Skeletal muscle cell (primary cell): ENCODE results near the gene ERBB3.

Source experiments
- DNase-seq: peaks from one replicate; pipeline ENCODE4 v3.0.0-alpha.2; 2010; ENCODE audit warnings: low read depth
- H3K4me3 ChIP-seq: 2 replicates; pipeline ENCODE4 v1.5.1; 2011; ENCODE audit warnings: low read depth, mild to moderate bottlenecking, control low read depth, low read length, moderate library complexity

ERBB3 gene

DNA sequence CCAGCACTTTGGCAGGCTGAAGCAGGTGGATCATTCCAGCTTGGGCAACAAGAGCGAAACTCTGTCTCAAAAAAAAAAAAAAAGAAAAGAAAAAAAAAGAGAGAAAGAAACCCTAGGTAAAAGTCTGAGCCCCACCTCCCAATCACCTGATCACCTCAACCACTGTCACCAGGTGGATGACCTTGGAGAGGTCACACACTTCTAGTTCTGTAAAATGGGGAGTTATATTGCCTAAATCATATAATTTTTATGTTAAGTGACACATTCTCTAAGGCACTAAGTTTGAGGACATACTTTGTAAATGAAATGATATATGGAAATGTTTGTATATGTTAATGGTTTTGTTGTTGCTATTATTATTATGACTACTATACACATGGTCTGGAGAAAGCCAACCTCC is 1.5 kb upstream of the ERBB3 start:
- DNase-seq = no peak
- H3K4me3 ChIP-seq = no peak overlapping the region

DNA sequence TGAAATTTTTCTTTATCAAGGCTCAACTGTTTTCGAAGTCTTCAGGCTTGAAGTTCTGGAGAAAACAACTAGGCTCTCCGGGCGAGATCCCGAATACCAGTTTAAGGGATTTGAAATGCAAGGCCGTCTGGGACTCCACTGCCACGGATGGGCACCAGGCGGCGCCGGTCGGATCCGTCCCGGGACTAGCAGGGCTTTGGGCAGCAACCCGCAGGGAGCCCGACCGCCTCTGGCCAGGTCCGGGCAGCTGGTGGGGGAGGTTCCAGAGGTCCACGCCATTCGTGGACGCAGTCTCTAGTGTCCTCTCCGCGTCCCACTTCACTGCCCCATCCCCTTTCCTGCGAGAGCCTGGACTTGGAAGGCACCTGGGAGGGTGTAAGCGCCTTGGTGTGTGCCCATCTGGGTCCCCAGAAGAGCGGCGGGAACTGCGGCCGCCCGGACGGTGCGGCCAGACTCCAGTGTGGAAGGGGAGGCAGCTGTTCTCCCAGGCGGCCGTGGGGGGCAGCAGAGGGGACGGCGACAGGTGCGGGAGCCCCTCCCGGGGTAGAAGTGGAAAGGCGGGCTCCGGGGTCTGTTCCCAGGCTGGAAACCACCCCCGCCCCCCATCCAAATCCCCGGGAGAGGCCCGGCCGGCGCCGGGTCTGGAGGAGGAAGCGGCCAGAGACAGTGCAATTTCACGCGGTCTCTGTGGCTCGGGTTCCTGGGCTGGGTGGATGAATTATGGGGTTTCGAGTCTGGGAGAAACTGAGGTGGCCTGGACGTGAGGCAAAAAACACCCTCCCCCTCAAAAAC is 838 bp upstream of the ERBB3 start:
- peak overlapping the region; percentile 59 for H3K4me3 ChIP-seq
- peak; percentile 34 for DNase-seq

DNA sequence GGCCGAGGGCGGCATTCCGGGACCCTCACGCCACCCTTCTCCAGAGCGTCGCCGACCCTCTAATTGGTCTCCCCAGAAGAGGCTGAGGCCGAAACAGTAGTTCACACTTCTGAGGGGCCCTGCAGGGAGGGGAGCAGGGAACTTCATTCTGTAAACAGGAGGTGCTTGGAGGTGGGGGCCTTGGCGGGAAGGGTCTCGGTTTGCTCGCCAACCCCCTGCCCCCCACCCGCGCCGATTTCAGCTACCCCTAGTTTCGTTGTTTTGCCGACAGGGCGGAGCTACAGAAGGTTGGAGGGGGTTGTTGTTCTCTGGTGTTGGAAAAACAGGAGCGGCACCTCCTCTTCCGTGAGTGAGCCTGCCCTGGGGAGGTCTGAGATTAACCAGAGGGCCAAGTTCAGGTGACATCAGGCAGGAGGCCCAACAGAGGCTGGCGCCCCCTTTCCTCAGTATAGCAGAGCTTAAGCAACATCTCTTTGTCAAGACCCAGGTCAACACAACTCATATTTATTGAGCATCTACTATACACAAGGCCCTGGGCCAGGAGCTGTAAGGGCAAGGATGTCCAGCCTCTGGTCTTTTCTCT is 682 bp downstream of the ERBB3 start:
- DNase-seq = no peak
- peak overlapping the region; percentile 59 for H3K4me3 ChIP-seq

DNA sequence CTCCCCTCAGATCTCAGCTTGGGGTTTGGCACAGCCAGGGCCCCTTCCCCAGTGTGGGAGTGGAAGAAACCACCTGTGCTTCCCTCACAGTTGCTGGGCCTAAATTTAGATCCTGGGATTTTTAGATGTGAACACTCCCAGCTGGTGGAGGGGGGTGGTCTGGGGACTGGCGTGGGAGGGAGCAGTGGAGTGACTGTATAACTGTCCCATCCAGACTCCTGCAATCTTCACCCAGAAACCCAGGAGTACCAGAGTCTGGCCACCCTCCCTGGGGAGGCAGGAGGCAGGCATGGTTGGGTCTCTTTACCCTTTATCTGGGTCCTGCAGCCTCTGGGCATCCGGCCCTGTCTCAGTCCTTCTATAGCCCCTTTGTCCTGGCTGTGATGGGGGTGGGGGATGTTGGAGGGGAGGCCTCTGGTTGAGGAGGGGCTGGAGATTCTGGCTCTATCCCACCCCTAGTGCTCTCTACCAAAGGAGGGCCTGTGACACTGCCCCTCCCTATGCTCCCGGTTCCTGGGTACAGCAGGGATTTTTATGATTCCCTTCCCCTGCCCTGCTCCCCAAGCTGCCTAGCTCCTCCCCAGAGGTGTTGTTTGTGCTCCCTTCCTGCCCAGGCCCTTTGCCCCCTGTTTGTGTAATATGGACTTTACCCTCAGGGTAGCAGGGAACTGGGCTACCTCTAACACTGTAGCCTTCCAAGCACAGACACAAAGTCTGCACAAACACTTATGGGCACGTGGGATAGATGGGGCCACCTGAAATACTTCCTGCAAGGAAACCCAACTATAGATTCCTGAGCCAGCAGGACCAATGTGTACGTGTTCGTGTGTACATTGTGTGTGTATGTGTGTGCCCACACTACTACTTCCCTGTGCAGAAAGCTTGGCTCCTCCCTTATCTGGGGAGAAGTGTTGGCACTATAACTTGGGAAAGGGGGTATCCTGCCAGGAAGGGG is 1.7 kb downstream of the ERBB3 start:
- DNase-seq = no peak
- H3K4me3 ChIP-seq = peak overlapping the region; percentile 15

DNA sequence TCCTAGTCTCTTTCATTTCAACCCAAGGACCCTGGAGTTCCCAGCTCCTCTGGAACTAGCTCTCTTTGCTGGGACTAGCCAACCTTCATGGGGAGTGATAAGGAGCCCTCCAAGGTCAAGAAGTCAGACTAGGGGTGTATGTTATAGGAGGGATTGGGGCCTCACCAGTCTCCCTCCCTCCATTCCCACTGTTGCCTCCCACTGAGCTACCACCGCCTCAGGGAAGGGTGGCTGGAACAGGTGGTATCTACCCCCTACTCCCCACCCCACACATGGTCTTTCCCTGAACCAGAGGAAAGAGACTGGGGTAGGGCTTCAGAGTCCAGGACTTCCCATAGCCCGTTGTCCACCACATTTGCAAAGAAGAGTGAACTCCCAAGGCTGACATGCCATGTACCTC is 2.4 kb downstream of the ERBB3 start:
- H3K4me3 ChIP-seq = no peak overlapping the region
- DNase-seq = no peak

DNA sequence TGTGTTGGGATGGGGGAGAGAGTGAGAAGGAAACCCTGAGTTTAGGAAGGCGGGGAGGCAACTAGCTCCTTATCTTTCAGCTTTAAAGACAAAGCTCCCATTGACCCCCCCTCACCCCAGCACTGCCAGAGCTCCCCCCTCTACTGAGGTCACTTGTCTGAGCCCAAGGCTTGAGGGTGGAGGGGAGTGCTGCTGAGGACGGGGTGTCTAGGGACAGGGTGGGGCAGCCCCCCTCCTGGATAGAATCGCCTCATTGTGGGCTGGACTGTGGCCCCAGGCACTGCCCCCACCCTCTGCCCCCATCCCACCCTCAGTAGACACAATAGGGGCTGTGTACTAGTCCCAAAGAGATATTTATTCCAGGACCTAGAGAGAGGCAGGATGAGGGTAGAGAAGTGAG is 3.0 kb downstream of the ERBB3 start:
- no peak overlapping the region for H3K4me3 ChIP-seq
- DNase-seq = no peak

DNA sequence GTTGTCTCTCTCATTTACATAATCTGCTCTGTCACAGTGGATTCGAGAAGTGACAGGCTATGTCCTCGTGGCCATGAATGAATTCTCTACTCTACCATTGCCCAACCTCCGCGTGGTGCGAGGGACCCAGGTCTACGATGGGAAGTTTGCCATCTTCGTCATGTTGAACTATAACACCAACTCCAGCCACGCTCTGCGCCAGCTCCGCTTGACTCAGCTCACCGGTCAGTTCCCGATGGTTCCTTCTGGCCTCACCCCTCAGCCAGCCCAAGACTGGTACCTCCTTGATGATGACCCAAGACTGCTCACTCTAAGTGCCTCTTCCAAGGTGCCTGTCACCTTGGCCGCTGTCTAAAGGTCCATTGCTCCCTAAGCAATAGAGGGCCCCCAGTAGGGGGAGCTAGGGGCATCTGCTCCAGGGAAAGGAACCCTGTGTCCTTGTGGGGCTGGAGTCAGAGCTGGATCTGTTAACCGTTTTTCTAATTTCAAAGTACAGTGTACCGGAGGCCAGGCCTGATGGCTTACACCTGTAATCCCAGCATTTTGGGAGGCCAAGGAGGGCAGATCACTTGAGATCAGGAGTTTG is 5.1 kb downstream of the ERBB3 start:
- H3K4me3 ChIP-seq = no peak overlapping the region
- DNase-seq = no peak

DNA sequence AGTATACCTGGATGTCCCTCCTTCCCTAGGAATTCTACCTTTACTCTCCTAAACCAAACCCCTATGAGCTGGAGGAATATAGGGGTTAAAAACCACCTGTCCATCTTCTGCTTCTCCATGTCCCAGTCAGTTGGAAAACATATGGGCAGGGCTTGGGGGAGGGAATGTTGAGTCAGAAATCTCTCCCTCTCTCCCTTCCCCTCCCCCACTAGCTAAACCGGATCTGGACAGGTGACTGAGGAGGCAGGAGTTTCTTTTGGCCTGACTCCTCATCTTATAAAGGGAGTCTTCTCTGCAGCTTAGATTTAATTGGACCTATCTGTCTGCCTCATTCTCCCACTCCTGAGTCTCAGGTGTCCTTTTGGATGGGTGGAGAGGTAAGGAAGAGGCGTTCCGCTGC is 6.1 kb downstream of the ERBB3 start:
- H3K4me3 ChIP-seq = no peak overlapping the region
- no peak for DNase-seq

DNA sequence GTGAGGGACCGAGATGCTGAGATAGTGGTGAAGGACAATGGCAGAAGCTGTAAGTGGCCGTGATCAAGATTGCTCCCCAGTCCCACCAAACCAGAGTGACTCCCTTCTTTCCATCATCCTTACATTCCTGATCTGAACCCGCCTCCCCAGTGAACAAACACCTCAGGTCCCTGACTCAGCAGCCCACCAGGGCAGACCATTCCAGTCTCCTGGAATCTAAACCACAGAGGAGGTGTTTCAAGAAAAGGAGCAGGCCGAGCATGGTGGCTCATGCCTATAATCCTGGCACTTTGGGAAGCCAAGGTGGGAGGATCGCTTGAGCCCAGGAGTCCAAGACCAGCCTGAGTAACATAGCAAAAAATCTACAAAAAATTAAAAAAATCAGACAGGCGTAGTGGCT is 6.6 kb downstream of the ERBB3 start:
- DNase-seq = no peak
- no peak overlapping the region for H3K4me3 ChIP-seq

DNA sequence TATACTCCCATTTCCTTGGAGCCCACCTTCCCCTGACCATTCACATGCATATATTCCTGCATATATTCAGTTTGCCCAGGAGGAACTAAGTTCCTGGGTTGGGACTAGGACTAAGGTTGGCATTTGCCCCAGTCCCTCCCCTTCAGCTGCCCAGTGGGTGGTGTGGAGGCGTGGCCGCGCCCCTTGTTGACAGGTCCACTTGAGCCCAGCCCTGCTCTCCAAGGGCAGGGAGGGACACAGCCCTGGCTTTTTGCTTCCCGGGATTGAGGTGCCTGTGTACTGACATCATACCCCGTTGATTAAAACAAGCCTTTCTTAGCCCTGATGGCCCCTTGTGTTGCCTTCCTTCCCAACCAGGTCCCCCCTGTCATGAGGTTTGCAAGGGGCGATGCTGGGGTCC is 7.3 kb downstream of the ERBB3 start:
- DNase-seq = no peak
- no peak overlapping the region for H3K4me3 ChIP-seq

DNA sequence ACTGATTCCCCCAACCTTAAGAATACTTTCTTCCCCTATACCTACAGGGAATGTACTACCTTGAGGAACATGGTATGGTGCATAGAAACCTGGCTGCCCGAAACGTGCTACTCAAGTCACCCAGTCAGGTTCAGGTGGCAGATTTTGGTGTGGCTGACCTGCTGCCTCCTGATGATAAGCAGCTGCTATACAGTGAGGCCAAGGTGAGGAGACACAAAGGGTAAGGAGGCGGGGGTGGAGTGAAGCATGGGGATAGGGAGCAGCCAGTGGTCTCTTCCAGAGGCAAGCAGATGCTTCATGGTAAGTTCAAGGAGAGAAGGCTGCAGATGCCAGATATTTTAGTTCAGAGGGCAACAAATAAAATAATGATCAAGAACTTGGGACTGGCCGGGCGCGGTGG is 17.8 kb downstream of the ERBB3 start:
- no peak for DNase-seq
- H3K4me3 ChIP-seq = no peak overlapping the region

DNA sequence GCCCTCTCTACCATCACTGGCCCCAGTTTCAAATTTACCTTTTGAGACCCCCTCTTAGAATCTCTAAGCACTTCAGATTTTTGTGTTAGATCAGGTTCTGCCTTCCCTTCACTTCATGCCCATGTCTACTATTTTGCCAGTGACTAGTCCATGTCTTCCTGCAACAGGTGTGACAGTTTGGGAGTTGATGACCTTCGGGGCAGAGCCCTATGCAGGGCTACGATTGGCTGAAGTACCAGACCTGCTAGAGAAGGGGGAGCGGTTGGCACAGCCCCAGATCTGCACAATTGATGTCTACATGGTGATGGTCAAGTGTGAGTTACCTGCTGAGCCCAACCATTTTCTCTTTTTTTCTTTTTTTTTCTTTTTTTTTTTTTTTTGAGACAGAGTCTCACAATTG is 18.6 kb downstream of the ERBB3 start:
- DNase-seq = no peak

DNA sequence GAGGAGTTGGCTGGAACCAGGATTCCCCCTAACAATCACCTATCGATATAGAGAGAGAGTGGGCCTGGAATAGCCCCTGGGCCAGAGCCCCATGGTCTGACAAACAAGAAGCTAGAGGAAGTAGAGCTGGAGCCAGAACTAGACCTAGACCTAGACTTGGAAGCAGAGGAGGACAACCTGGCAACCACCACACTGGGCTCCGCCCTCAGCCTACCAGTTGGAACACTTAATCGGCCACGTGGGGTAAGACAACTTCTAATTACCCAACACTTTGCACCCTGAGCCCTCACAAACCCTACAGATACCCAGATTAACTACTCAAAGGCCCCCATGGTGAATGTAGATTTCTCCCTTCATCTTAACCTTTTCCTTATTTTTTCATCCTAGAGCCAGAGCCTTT is 19.8 kb downstream of the ERBB3 start:
- DNase-seq = no peak
- H3K4me3 ChIP-seq = no peak overlapping the region

More for the DNA sequence above, 18.6 kb downstream of the ERBB3 start:
- H3K4me3 ChIP-seq = no peak overlapping the region

DNA sequence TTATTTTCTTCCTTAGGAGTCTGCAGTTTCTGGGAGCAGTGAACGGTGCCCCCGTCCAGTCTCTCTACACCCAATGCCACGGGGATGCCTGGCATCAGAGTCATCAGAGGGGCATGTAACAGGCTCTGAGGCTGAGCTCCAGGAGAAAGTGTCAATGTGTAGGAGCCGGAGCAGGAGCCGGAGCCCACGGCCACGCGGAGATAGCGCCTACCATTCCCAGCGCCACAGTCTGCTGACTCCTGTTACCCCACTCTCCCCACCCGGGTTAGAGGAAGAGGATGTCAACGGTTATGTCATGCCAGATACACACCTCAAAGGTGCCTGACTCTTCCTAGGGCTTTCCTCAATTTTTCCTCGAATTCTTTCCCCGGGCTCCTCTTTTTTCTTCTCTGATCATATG is 21.1 kb downstream of the ERBB3 start:
- no peak for DNase-seq
- no peak overlapping the region for H3K4me3 ChIP-seq

DNA sequence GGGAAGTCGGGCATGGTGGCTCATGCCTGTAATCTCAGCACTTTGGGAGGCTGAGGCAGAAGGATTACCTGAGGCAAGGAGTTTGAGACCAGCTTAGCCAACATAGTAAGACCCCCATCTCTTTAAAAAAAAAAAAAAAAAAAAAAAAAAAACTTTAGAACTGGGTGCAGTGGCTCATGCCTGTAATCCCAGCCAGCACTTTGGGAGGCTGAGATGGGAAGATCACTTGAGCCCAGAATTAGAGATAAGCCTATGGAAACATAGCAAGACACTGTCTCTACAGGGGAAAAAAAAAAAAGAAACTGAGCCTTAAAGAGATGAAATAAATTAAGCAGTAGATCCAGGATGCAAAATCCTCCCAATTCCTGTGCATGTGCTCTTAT is 22.7 kb downstream of the ERBB3 start:
- DNase-seq = no peak

DNA sequence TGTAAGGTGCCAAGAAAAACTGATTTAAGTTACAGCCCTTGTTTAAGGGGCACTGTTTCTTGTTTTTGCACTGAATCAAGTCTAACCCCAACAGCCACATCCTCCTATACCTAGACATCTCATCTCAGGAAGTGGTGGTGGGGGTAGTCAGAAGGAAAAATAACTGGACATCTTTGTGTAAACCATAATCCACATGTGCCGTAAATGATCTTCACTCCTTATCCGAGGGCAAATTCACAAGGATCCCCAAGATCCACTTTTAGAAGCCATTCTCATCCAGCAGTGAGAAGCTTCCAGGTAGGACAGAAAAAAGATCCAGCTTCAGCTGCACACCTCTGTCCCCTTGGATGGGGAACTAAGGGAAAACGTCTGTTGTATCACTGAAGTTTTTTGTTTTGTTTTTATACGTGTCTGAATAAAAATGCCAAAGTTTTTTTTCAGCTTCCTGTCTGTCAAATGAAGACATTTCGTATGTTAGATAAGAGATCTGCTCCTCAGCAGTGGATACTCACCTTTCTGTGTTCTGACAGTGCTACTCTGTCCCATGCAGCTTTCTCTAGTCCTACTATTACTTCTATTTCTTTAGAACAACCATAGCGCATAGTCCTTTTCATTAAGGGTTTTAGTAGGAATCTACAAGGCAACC is 23.2 kb downstream of the ERBB3 start:
- DNase-seq = no peak
- H3K4me3 ChIP-seq = peak overlapping the region; percentile 90

More for the DNA sequence above, 22.7 kb downstream of the ERBB3 start:
- H3K4me3 ChIP-seq = no peak overlapping the region

DNA sequence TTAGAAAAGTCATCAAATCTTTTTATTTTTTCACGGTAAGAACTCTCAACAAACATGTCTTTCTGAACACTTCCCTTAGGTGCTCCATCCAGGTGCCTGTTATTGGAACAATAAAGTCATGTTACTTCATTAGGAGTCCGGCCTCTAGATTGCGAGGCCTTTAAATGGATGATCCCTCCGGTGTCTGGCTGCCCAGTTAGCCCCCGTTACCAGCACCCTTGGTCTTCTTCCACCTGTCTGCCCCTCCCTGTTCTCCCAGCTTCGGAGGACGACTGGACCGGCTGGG is 23.8 kb downstream of the ERBB3 start:
- peak overlapping the region; percentile 90 for H3K4me3 ChIP-seq
- no peak for DNase-seq

DNA sequence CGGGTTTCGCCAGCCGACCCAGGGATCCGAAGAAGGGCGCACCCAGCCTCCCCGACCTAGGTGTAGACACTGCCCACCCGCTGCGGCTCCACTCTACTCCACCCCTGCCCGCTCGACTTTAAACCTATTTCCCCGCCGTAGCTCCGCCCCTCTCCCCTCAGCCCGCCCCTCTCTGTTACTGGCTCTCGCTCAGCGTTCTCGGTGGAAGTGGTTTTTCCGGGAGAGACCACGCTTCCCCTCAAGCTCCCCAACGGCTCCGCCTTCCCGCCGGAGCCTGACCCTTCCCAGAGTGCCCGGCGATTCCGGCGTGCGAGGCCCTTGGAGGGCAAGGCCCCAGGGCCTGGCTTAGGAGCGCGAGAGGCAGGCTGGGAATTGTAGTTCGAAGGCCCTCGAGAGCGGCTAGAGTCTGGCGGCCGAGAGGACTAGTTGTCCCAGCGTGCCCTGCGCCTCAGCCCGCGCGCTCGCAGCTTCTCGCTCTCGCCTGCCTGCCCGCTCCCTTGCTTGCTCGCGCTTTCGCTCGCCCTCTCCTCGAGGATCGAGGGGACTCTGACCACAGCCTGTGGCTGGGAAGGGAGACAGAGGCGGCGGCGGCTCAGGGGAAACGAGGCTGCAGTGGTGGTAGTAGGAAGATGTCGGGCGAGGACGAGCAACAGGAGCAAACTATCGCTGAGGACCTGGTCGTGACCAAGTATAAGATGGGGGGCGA is 24.3 kb downstream of the ERBB3 start, which contains the start of gene PA2G4:
TSS of gene PA2G4 (plus strand) at position 451 of the 706 bp plus-strand sequence. CDS start at position 630, 179 bp downstream.
- DNase-seq = peak; percentile 96
- peak within 1 kb of the TSS; percentile 90 for H3K4me3 ChIP-seq
